Kidney epithelial cell (primary cell): ENCODE data around the gene LACRT. TPM values are rescaled to one million over a fixed set of nuclear protein-coding genes. Genes with fewer than 3 reads are reported as not detected.

Experiments used
- DNase-seq: peaks from one replicate; pipeline ENCODE4 v3.0.0-alpha.2; 2010; ENCODE audit warnings: low read depth
- H3K27me3 ChIP-seq: 2 replicates; pipeline ENCODE4 v1.6.0; 2011; ENCODE audit warnings: low read length; ENCODE audit not compliant: control insufficient read depth, insufficient read depth
- H3K36me3 ChIP-seq: 2 replicates; pipeline ENCODE4 v1.5.1; 2011; ENCODE audit warnings: low read length; ENCODE audit not compliant: control insufficient read depth, insufficient read depth
- H3K4me3 ChIP-seq: 2 replicates; pipeline ENCODE4 v1.5.1; 2011; ENCODE audit warnings: low read depth, mild to moderate bottlenecking, control low read depth, low read length
- total RNA-seq: library from RNA; depleted of rRNA; stranded (reverse); fragments of >200 nt; gene quantifications from 2 replicates; pipeline ENCODE4 v1.2.3, GENCODE V29; 2015
- TF ChIP-seq, protein P1 (sequence below): IDR thresholded peaks from 2 replicates; pipeline ENCODE4 v1.5.1; 2011; ENCODE audit warnings: mild to moderate bottlenecking, moderate library complexity, low read length, control low read depth, inconsistent platforms; ENCODE audit not compliant: insufficient read depth, poor library complexity, severe bottlenecking

The LACRT gene, protein sequence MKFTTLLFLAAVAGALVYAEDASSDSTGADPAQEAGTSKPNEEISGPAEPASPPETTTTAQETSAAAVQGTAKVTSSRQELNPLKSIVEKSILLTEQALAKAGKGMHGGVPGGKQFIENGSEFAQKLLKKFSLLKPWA
- not detected in 2 replicates for total RNA-seq

DNA sequence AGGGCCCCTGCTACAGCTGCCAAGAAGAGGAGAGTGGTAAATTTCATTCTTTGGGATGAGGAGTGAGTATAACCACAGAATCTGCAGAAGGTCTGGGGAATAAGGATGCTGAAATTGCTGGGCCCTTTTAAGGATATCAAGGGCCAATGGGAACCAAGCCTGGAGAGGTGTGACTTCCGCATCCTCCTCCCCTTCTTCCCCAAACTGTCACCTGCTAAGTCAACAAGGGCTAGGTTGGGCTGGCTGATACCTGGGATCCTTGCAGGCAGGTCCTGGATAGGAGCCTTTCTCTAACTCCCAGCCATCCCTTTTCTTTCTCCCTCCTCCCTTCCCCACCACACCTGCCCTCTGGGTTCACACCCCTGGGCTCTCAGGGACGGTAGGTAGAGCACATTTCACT lies at the start of gene LACRT:
Gene LACRT, minus strand, starts transcription at position 101 of the 400 bp plus-strand sequence. Its CDS starts 54 bp downstream, at position 47.
- TF ChIP-seq, protein P1, sequence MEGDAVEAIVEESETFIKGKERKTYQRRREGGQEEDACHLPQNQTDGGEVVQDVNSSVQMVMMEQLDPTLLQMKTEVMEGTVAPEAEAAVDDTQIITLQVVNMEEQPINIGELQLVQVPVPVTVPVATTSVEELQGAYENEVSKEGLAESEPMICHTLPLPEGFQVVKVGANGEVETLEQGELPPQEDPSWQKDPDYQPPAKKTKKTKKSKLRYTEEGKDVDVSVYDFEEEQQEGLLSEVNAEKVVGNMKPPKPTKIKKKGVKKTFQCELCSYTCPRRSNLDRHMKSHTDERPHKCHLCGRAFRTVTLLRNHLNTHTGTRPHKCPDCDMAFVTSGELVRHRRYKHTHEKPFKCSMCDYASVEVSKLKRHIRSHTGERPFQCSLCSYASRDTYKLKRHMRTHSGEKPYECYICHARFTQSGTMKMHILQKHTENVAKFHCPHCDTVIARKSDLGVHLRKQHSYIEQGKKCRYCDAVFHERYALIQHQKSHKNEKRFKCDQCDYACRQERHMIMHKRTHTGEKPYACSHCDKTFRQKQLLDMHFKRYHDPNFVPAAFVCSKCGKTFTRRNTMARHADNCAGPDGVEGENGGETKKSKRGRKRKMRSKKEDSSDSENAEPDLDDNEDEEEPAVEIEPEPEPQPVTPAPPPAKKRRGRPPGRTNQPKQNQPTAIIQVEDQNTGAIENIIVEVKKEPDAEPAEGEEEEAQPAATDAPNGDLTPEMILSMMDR, result no peak
- DNase-seq, result no peak
- no peaks in the 10 kb centered on the region for H3K27me3 ChIP-seq
- H3K4me3 ChIP-seq, result no peak within 1 kb of the TSS
- no peaks in the 10 kb centered on the region for H3K36me3 ChIP-seq

DNA sequence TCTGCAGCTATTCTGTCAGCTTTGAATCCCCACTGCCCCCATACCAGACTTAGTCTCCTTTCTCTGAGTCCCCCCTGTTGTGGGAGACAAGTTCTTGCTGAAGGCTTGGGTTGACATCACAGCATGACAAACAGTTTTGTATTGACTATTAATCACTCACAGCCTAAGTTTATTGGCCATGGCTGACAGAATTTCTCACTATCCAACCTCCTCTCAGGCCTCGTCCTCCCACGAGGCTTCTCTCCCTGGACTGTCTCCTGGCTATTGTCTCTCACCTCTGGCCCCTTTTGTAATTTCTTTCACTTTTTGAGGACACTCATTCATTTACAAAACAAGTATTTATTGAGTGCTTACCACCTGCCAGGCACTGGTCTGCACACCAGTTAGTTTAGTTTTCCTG lies 48.7 kb upstream of the LACRT start:
- Histone ChIP-seq H3K27me3 (peaks cover 5% of the 10 kb centered on the region), H3K4me3 (no peak overlapping the region), H3K36me3 (no peaks in the 10 kb centered on the region)
- TF ChIP-seq, protein P1, result no peak
- DNase-seq, result no peak

DNA sequence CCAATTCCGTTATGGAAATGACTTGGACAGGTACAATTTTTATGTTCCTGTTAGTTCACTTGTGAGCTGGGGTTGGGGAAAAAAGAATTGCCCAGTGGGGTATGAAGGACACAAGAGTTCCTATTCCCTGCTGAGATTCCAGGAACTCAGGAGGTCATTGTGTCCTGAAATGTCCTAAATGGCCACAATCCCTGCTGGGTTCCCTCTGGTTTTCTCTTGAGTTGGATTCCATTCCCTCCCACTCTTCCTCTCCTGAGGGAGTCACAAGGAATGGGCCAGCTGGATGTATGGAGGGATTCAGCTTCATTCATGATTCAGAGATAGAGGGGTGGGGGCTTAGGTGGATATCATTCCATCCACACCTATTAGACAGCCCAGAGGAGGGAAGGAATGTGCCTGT lies 48.0 kb upstream of the LACRT start:
- H3K27me3 ChIP-seq, result peaks cover 5% of the 10 kb centered on the region
- TF ChIP-seq, protein P1, result no peak
- DNase-seq, result no peak
- H3K36me3 ChIP-seq, result no peaks in the 10 kb centered on the region
- no peak overlapping the region for H3K4me3 ChIP-seq

DNA sequence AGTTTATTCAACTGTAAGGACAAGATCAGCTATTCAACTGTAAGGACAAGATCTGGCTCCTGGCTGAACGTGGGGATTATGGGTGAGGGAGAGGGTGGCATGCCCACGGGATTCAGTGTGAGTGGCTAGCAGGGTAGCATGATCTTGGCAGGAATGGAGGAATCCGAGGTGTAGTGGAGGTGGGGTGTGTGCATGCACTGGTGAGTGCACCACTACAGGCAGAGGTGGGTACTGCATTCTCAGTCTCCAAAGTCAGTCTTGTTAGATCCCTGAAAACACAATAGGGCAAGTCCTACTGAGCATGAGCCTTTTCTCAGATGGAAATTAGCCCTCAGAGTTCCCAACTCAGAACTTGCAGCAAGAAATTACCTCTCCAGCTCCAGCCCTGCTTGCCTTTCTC lies 45.7 kb upstream of the LACRT start:
- DNase-seq, result no peak
- H3K36me3 ChIP-seq, result no peaks in the 10 kb centered on the region
- H3K4me3 ChIP-seq, result no peak overlapping the region
- peaks cover 5% of the 10 kb centered on the region for H3K27me3 ChIP-seq
- TF ChIP-seq, protein P1, result peak; percentile 36

DNA sequence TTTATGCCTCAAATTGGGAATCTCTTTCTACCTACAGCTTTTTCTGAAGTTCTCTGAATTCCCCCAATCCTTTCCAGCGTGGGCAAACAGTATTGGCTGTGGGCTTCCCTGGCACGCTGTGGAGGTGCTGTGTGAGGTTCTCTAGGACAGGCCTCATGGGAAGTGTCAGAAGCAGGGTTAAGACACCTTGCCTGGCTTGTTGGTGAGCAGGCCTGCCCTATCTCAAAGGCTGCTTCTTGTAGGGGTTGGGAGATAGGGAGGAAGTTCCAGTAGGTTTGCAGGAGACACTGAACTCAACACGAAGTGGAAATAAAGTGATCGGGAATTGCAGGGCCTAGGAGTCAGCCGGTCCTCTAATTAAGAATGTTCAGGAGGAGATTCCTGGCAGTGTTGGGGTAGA lies 43.4 kb upstream of the LACRT start:
- Histone ChIP-seq H3K27me3 (no peaks in the 10 kb centered on the region), H3K36me3 (no peaks in the 10 kb centered on the region), H3K4me3 (no peak overlapping the region)
- TF ChIP-seq, protein P1, result no peak
- DNase-seq, result no peak

DNA sequence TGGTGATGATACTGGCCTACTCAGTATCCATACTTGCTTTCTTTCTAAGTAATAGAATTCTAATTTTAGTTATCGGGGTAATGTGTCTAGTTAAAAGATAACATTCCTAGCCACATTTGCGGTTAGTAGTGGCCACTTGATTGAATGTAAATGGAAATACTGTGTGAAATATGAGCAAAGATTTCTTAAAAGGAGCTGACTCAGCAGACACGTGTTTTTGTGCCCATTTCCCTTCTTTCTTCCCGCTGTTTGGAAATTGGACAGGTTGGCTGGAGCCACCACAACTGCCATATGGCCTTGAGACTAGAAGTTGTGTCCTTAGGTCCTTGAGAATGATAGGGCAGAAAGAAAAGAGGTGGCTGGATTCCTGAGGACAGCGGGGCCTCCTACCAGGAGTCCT lies 33.2 kb upstream of the LACRT start:
- Histone ChIP-seq H3K27me3 (no peaks in the 10 kb centered on the region), H3K36me3 (no peaks in the 10 kb centered on the region), H3K4me3 (no peak overlapping the region)
- no peak for DNase-seq
- TF ChIP-seq, protein P1, result no peak
